Endometrium (tissue), 2 donors: ENCODE data around the gene KIAA0825.
"Not testable (repeated sequence)": the region's sequence is repeated elsewhere in the genome, so short reads cannot be mapped to it uniquely, and the experiment has no call there.

Experiments used
- FAIRE-seq: peaks from 2 replicates; lab custom pipeline; 2012; peaks lifted over from hg19 to GRCh38; lab: Jason Lieb, UNC
- donor health status: control.
- donor health status: control.

The KIAA0825 gene

DNA sequence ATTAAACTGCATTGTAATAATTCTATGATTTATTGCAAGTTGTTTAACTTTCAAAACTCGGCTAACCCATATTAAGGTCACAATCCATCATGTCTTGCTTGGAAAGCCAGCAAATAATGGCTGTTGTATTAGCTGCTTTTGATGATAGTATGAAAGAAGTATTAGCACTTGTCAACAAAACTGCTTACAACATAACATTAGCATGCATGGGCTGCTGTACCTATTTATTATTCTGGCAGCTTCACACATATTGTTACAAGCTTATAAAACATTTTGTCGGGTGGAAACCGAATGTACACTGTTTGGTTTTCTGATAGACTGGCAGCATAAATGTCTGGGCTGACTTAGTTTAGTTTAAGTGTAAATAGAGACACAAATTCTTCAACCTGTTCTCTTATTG is 378.3 kb downstream of the KIAA0825 start:
- no peak for FAIRE-seq

- no peak for FAIRE-seq
These were observed 379.1 kb downstream of the KIAA0825 start for GRCh38 chr5:94239266-94239665.

GRCh38 chr5:94234987-94235386 is 383.4 kb downstream of the KIAA0825 start:
- no peak for FAIRE-seq

GRCh38 chr5:94228791-94229190 is 389.6 kb downstream of the KIAA0825 start:
- FAIRE-seq, result no peak

GRCh38 chr5:94223235-94223634 is 395.2 kb downstream of the KIAA0825 start:
- FAIRE-seq, result no peak

- no peak for FAIRE-seq
These were observed 400.0 kb downstream of the KIAA0825 start for GRCh38 chr5:94218374-94218773.

GRCh38 chr5:94217745-94218144 is 400.7 kb downstream of the KIAA0825 start:
- FAIRE-seq, result no peak

DNA sequence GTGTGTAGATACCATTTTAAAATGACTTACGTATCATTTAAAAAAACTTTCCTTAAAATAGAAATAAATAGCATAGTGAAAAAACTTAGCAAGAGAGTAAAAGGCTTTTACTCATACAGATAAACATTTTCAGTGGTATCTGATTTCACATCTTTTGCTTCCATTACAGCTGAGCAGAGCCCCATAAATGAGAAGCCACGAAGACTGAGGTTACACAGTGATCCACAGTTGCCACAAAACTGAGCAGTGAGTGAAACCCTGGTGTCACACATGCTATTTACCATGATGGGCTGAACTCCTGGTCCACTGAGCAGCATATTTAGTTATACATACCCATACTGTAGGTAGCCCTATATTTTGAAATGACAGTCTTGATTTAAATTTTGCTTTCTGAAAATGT is 401.2 kb downstream of the KIAA0825 start:
- FAIRE-seq, result no peak

DNA sequence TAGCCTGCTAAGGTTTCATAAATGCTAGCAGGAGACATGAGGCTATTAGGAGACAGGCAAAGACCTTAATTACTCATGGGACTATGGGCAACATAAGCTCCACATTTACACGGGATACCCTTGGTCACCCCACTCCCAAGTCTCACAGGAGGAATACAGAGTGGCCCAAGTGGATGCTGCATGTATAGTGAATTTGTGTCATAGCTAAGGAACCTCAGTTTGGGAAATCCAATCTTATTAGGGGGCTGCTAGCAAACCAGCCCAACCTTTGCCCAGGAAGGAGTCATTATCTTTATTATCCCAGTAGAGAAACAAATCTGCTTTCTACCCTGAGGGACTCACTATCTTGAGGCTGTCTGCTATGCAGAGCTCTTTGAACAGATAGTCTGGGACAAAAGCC is 405.9 kb downstream of the KIAA0825 start:
- no peak for FAIRE-seq

DNA sequence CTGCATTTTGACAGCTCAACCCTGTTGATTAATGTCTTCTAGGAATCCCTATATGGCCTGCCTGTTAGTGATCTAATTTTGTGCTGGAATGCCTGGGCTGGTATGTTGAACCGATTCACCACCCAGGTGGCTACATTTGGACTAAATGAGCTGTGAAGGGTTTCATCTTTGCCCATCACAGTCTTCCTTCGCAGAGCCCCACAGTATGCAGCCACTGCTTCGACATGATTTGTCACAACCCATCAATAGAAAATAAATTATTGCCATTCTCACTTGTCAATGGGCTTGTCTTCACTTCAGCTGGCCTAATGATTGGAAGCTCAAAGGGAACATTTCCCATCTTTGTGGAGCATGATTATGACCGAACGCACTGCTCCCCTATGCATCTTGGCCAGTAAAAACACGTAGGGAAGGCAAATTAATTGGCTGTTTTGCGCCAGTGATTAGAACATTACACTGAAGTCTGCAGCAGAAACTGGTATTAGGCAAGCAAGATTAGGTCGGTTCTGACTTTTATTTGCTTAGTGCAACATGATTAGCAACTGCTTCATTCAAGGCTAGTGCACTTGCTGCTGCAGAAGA is 408.5 kb downstream of the KIAA0825 start:
- no peak for FAIRE-seq

- FAIRE-seq, result no peak
These were observed 409.1 kb downstream of the KIAA0825 start for GRCh38 chr5:94209272-94209671.

GRCh38 chr5:94199566-94199965 is 418.8 kb downstream of the KIAA0825 start:
- no peak for FAIRE-seq

DNA sequence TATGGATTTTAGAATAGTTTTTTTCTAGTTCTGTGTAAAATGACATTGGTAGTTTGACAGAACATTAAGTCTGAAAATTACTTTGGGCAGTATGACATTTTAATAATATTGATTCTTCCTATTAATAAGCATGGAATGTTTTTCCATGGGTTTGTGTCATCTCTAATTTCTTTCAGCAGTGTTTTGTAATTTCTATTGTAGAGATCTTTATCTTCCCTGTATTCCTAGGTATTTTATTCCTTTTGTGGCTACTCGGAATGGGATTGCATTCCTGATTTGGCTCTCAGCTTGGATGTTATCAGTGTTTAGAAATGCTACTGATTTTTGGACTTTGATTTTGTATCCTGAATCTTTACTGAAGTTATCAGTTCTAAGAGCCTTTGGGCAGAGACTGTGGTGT is 420.4 kb downstream of the KIAA0825 start:
- no peak for FAIRE-seq

GRCh38 chr5:94196953-94197352 is 421.5 kb downstream of the KIAA0825 start:
- FAIRE-seq, result no peak

DNA sequence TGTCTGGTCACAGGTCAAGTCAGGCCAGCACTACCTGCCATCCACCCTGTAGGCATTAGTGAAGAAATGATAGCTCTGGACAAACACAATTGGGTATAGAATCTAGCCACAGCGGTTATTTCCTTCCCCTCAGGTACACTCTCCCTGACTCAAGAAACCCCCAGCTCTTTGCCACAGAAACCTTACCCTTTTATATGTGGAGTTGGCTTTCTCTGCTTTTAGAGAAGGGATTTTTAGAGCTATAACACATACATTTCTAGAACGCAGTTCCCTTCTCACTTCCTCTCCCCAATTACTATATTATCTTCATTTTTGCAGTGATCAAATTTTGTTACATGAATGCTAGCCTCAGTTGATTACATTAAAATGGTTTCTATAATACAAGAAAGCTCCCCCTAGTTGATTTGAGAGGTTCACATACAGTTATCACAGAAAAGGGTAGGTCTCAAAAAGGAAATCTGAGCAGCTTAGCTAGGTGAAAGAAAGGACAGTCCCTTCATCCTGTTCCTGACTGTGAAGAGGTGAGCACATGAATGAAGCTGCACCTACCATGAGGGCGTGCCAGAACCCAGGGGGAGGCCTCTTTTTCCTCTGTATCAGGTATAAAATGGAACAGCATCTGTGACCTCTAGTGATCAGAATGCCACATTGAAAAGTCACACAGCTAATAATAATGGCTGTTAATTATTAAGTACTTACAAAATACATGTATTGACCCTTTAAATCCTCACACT is 425.6 kb downstream of the KIAA0825 start:
- no peak for FAIRE-seq

DNA sequence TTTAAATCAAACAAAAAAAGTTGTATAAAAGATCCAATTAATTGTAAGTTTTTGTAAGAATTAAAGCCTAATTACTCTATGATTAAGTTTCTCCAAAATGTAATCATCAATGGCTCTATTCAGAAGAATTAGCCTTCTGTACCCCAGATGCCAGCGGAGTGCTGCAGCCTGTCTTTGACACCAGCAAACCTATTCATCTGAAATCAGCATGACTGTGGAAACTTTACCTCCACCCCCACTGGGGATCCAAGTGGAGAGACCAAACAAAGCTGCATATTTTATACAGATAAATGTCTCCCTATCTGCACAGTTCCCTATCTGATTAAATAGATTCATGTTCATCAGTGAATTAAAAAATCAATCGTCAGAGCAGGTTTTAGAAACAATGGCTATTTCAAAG is 426.8 kb downstream of the KIAA0825 start:
- FAIRE-seq, result no peak

DNA sequence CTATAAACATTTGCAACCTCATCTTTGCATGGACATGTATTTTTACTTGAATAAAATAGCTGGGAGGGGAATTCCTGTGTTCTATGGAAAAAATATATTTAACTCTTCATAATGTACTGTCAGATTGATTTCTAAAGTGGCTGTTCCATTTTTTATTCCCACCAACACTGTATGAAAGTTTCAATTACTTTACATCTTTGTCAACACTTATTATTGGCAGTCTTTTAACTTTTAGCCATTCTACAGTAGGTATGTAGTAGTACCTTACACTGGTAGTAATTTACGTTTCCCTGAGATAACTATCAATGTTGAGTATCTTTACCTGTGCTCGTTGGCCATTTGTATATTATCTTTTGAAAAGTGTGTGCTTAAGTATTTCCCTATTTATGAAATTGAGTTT is 429.7 kb downstream of the KIAA0825 start:
- FAIRE-seq, result no peak

DNA sequence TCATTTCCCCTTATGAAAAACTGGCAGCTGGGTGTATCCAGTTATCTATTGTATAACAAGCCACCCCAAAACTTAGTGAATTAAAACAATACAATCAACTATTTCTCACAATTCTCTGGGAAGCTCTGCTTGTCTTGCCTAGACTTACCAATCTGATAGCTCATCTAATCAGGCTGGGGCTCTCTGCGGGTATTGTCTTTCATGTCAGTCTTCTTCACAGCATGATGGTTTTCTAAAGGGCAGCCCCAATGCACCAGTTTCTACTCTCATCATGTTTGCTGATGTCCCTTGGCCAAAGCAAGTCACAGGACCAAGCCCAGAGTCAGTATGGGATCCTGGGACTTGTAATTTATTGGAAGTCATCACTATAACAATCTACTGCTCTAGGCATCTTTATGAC is 433.5 kb downstream of the KIAA0825 start:
- no peak for FAIRE-seq

DNA sequence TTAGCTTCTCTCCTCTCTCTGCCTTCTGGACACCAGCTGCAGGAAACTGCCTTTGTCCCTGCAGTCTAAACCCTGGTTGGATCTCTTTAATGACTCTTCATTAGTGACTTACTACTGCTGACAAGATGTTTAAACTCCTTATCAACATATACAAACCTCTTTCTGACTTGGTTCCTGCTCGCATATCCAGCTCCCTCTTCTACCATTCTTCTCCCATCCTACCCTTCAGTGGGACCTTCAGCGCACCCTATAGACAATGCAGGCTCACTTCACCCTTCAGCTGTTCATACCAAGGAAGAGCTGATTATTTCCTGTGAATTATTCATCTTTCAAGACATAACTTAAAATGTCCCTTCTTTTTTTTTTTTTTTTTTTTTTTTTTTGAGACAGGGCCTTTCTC is 436.5 kb downstream of the KIAA0825 start:
- FAIRE-seq, result no peak

DNA sequence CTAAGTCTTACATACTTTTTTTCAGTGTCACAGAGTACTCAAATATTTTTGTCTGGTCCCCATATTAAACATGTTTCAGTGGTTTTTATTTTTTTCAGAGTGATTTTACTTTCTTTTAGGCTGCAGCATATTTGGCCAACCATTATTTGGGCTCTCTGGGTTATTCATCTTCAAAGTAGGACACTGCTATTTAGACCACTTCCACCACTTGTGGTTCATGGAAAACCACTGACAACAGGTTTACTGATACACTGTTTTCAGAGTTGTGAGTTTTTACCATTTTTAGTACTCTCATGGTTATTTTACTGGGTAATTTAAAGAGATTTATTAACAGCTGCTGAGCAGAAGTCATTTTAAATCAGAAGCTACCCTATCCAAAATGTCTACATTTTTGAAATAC is 437.6 kb downstream of the KIAA0825 start:
- FAIRE-seq, result no peak

- FAIRE-seq, result no peak
These were observed 442.5 kb downstream of the KIAA0825 start for GRCh38 chr5:94175912-94176311.

- no peak for FAIRE-seq
These were observed 443.5 kb downstream of the KIAA0825 start for GRCh38 chr5:94174748-94175411.

DNA sequence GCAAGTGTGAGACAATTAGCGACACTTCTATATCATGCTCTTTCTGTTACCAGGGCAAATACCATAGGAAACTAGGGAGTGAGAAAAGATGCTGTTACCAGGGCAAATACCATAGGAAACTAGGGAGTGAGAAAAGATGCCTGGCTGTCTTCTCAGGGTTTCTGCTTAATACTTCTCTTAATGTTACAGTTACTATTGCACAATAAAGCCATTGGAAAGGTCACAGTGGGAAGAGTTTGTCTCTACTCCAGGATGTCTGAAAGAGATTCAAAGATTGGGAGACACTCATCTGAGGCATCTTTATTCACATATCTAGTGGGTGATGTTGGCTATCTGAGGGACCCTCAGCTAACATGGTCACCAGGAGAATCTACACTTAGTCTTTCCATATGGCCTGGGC is 445.3 kb downstream of the KIAA0825 start:
- FAIRE-seq, result no peak

- FAIRE-seq, result not testable (repeated sequence)
These were observed 447.3 kb downstream of the KIAA0825 start for GRCh38 chr5:94171070-94171469.
